T-helper 2 cell treated with Interferon-gamma antibody and Interleukin-4, amounts not matched to agents 5 μg/mL and 100 μg/mL, for 36 hours (primary cell): ENCODE results near the gene KCNQ4.

ENCODE experiments used
- DNase-seq: peaks from one replicate; pipeline ENCODE4 v3.0.0; 2021; ENCODE audit warnings: low spot score
- H3K27ac Mint-ChIP-seq: one replicate; pipeline ENCODE4 v1.8.0; 2021; ENCODE audit warnings: mild to moderate bottlenecking, mixed read lengths
- H3K27me3 Mint-ChIP-seq: one replicate; pipeline ENCODE4 v1.8.0; 2021; ENCODE audit warnings: low read depth, mixed read lengths
- H3K36me3 Mint-ChIP-seq: one replicate; pipeline ENCODE4 v1.8.0; 2021; ENCODE audit warnings: low read depth, mixed read lengths
- H3K4me1 Mint-ChIP-seq: one replicate; pipeline ENCODE4 v1.8.0; 2021; ENCODE audit warnings: low read depth, mixed read lengths
- H3K4me3 Mint-ChIP-seq: one replicate; pipeline ENCODE4 v1.8.0; 2022; ENCODE audit warnings: mild to moderate bottlenecking, moderate library complexity, mixed read lengths
- H3K9me3 Mint-ChIP-seq: one replicate; pipeline ENCODE4 v1.8.0; 2021; ENCODE audit warnings: mixed read lengths

The KCNQ4 gene

DNA sequence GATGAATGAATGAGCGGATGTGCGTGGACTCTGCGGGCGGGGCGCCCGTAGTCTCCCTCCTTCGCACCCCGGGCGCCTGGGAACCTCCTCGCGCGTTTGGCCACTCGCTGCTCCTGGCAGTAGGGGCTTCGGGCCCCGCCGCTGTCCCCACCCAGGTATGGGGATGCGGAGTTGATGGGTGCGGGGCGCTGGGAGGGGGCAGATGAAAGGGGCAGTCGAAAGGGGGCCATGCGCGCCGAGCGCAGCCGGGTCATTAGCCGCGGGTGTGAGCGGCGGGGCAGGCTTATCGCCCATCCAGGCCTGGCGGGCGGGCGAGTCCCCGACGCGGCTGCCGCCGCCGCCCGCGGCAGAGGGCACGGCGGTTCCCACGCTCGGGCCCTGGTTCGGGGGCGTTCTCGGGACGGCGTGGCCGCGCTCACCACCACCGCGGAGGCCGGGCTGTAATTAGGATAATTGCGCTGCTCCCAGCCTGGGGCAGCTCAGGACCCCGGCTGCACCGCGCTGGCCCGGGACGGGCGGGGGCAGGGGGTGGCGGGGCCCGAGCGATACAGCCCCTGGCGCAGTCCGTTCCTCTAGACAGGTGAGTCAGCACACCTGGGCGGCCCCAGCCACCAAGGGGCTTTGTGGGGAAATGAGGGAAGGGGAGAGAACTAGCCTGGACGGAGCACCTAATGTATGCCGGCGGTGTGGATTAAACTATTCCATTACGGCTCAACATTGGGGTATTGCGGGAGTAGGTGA lies 100.6 kb downstream of the KCNQ4 start:
- H3K4me1 Mint-ChIP-seq, result peaks cover 4% of the 10 kb centered on the region
- H3K4me3 Mint-ChIP-seq, result peak overlapping the region; percentile 41
- H3K36me3 Mint-ChIP-seq, result no peaks in the 10 kb centered on the region
- no peaks in the 10 kb centered on the region for H3K9me3 Mint-ChIP-seq
- no peak overlapping the region for H3K27ac Mint-ChIP-seq
- no peak for DNase-seq
- peaks cover 59% of the 10 kb centered on the region for H3K27me3 Mint-ChIP-seq

DNA sequence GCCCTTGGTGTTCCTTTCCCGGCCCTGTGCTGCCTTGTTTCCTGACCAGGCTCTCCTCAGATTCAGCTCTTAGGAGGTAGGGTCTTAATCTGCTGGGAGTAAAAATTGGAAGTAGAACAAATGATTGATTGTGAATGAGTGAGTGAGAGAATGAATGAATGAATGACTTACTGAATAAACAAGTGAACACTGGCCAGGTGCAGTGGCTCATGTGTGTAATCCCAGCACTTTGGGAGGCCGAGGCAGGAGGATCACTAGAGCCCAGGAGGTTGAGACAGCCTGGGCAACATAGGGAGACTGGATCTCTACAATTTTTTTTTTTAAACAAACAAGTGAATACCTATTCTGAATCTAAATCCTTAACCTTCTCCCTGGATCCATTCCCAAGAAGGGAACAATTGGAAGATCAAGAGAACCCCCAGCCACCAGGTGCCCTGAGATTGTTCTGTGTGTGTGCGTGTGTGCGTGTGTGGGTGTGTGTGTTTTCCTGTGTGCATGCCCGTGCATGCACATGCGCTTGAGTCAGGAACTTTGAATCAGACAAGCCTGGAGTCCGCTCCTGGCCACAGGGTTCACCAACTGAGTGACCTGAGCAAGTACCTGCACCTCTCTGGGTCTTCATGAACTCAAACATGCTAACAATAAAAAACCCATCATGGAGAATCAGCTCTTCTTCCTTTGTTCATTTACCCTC lies 102.9 kb downstream of the KCNQ4 start:
- H3K27me3 Mint-ChIP-seq, result peaks cover 58% of the 10 kb centered on the region
- H3K27ac Mint-ChIP-seq, result no peak overlapping the region
- no peaks in the 10 kb centered on the region for H3K9me3 Mint-ChIP-seq
- no peak for DNase-seq
- H3K36me3 Mint-ChIP-seq, result no peaks in the 10 kb centered on the region
- no peak overlapping the region for H3K4me3 Mint-ChIP-seq
- H3K4me1 Mint-ChIP-seq, result peaks cover 4% of the 10 kb centered on the region

DNA sequence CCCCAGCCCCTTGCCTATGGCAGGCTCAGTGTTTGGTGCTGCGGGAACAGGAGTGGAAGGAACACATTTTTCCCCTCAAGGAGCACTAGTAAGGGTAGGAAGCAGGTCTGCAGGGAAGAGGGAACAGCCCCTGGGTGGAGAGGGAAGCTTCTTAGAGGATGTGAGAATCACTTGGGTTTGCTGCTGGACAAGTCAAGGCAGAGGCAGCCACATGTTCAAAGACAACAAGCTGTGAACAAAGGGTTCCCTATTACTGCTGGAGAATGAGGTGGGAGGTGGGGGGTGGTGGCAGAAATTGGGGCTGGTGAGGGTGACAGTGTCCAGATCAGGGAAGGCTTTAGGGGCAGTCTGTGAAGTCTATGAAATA lies 103.4 kb downstream of the KCNQ4 start:
- Mint-ChIP-seq H3K4me3 (no peak overlapping the region), H3K9me3 (no peaks in the 10 kb centered on the region), H3K4me1 (peaks cover 4% of the 10 kb centered on the region), H3K36me3 (no peaks in the 10 kb centered on the region), H3K27ac (no peak overlapping the region), H3K27me3 (peaks cover 59% of the 10 kb centered on the region)
- no peak for DNase-seq

DNA sequence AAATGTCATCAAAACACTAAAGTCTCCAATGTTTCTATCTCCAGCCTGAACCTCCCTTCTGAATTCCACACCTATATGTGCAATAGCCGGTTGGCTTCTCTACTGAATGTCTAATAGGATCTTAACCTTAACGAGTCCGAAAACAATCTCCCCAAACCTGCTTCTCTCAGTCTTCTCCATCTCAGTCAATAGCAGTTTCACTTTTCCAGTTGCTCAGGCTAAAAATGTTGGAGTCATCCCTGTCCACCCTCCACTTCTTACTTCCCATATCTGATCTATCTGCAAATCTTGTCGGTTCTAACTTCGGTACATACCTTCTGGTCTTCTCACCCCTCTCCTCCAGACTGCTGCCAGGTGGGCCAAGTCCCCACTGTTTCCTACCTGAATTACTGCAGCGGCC lies 104.1 kb downstream of the KCNQ4 start:
- H3K4me1 Mint-ChIP-seq, result peaks cover 4% of the 10 kb centered on the region
- H3K4me3 Mint-ChIP-seq, result no peak overlapping the region
- DNase-seq, result no peak
- H3K27me3 Mint-ChIP-seq, result peaks cover 53% of the 10 kb centered on the region
- H3K27ac Mint-ChIP-seq, result no peak overlapping the region
- H3K36me3 Mint-ChIP-seq, result no peaks in the 10 kb centered on the region
- H3K9me3 Mint-ChIP-seq, result no peaks in the 10 kb centered on the region
